ENCODE measurements around the gene RYR2. TPM values are rescaled to one million over a fixed set of nuclear protein-coding genes. Genes with fewer than 3 reads are reported as not detected.

Gene RYR2
- polyA plus RNA-seq, 1 of the 3 experiments (the other 2 are of a cell fraction) = under 0.01 TPM

GRCh38 chr1:237013608-237014007, 28.4 kb upstream of the RYR2 start:
- no peak overlapping the region for H3K4me2 ChIP-seq
- H3K27me3 ChIP-seq (ENCODE audit: insufficient read depth) = no peaks in the 10 kb centered on the region
- H2AFZ ChIP-seq (ENCODE audit: low read depth) = no peak overlapping the region
- no peaks in the 10 kb centered on the region; a peak in 1 of 4 replicates for H3K4me1 ChIP-seq (ENCODE audit: control insufficient read depth in 1 of 2, insufficient read depth in 2 of 2, low read depth in 1 of 2, low read length in 1 of 2)
- H3K27ac ChIP-seq (ENCODE audit: low read depth in 2 of 2, low read length in 1 of 2) = no peak overlapping the region
- H3F3A ChIP-seq (replicated peaks; ENCODE audit: insufficient read depth) = no peaks in the 10 kb centered on the region
- no peaks in the 10 kb centered on the region for H3K36me3 ChIP-seq (replicated peaks in 1 of 2; ENCODE audit: control insufficient read depth in 1 of 2, insufficient read depth in 2 of 2, low read length in 1 of 2)
- no peak overlapping the region for H3K4me3 ChIP-seq (ENCODE audit: low read depth in 2 of 2, low read length in 1 of 2)
- H4K20me1 ChIP-seq (ENCODE audit: insufficient read depth) = no peaks in the 10 kb centered on the region
- DNase-seq = no peak
- ChIA-PET CTCF (no interaction called here), POLR2A (no interaction called here)
- WGBS (ENCODE audit: low lambda C conversion rate) = 27% methylated on average over 5 of the region's 5 CpGs
- H3K79me2 ChIP-seq (ENCODE audit: insufficient read depth) = no peaks in the 10 kb centered on the region
- H3K9me2 ChIP-seq = no peaks in the 10 kb centered on the region
- H3K9me3 ChIP-seq = no peaks in the 10 kb centered on the region
- no peak overlapping the region for H3K9ac ChIP-seq
- no peak for TF ChIP-seq TCF12 (IDR thresholded peaks at IDR 0.05)

- TF ChIP-seq ELF1 (IDR thresholded peaks at IDR 0.05) (no peak), EZH2phosphoT487 (IDR thresholded peaks at IDR 0.05; ENCODE audit: borderline replicate concordance, low read depth) (no peak), RFX5 (IDR thresholded peaks at IDR 0.05; ENCODE audit: low read length) (no peak), GABPA (IDR thresholded peaks at IDR 0.05; ENCODE audit: low read depth) (no peak), IRF3 (IDR thresholded peaks at IDR 0.05; ENCODE audit: low read depth, low read length) (no peak), CTCF (IDR thresholded peaks at IDR 0.05) (no peak), POLR2AphosphoS5 (IDR thresholded peaks at IDR 0.05; ENCODE audit: low read depth, low read length) (no peak), TEAD4 (IDR thresholded peaks at IDR 0.05; ENCODE audit: borderline replicate concordance, insufficient read depth) (no peak), CHD2 (IDR thresholded peaks at IDR 0.05; ENCODE audit: low read length, partially characterized antibody) (no peak), EP300 (IDR thresholded peaks at IDR 0.05; ENCODE audit: borderline replicate concordance in 1 of 2, low read depth in 1 of 2, low read length in 1 of 2) (no peak), YY1 (IDR thresholded peaks at IDR 0.05; ENCODE audit: low read depth) (no peak), NFIC (IDR thresholded peaks at IDR 0.05; ENCODE audit: borderline replicate concordance) (no peak), SMC3 (IDR thresholded peaks at IDR 0.05; ENCODE audit: low read depth, low read length) (no peak)
- TF ChIP-seq, protein P1, sequence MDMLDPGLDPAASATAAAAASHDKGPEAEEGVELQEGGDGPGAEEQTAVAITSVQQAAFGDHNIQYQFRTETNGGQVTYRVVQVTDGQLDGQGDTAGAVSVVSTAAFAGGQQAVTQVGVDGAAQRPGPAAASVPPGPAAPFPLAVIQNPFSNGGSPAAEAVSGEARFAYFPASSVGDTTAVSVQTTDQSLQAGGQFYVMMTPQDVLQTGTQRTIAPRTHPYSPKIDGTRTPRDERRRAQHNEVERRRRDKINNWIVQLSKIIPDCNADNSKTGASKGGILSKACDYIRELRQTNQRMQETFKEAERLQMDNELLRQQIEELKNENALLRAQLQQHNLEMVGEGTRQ (IDR thresholded peaks at IDR 0.05; ENCODE audit: borderline replicate concordance, low read depth, low read length) = no peak
- TF ChIP-seq, protein P2, sequence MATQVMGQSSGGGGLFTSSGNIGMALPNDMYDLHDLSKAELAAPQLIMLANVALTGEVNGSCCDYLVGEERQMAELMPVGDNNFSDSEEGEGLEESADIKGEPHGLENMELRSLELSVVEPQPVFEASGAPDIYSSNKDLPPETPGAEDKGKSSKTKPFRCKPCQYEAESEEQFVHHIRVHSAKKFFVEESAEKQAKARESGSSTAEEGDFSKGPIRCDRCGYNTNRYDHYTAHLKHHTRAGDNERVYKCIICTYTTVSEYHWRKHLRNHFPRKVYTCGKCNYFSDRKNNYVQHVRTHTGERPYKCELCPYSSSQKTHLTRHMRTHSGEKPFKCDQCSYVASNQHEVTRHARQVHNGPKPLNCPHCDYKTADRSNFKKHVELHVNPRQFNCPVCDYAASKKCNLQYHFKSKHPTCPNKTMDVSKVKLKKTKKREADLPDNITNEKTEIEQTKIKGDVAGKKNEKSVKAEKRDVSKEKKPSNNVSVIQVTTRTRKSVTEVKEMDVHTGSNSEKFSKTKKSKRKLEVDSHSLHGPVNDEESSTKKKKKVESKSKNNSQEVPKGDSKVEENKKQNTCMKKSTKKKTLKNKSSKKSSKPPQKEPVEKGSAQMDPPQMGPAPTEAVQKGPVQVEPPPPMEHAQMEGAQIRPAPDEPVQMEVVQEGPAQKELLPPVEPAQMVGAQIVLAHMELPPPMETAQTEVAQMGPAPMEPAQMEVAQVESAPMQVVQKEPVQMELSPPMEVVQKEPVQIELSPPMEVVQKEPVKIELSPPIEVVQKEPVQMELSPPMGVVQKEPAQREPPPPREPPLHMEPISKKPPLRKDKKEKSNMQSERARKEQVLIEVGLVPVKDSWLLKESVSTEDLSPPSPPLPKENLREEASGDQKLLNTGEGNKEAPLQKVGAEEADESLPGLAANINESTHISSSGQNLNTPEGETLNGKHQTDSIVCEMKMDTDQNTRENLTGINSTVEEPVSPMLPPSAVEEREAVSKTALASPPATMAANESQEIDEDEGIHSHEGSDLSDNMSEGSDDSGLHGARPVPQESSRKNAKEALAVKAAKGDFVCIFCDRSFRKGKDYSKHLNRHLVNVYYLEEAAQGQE (IDR thresholded peaks at IDR 0.05; ENCODE audit: low read depth, low read length) = no peak
- Histone ChIP-seq H3K9me3 (no peaks in the 10 kb centered on the region), H3K9ac (no peak overlapping the region), H3K4me2 (no peak overlapping the region), H2AFZ (ENCODE audit: low read depth) (no peak overlapping the region), H4K20me1 (ENCODE audit: insufficient read depth) (no peaks in the 10 kb centered on the region), H3K36me3 (replicated peaks in 1 of 2; ENCODE audit: control insufficient read depth in 1 of 2, insufficient read depth in 2 of 2, low read length in 1 of 2) (no peaks in the 10 kb centered on the region), H3K9me2 (no peaks in the 10 kb centered on the region), H3K4me3 (ENCODE audit: low read depth in 2 of 2, low read length in 1 of 2) (no peak overlapping the region), H3K4me1 (ENCODE audit: control insufficient read depth in 1 of 2, insufficient read depth in 2 of 2, low read depth in 1 of 2, low read length in 1 of 2) (no peaks in the 10 kb centered on the region; a peak in 1 of 4 replicates), H3F3A (replicated peaks; ENCODE audit: insufficient read depth) (no peaks in the 10 kb centered on the region), H3K27me3 (ENCODE audit: insufficient read depth) (no peaks in the 10 kb centered on the region), H3K27ac (ENCODE audit: low read depth in 2 of 2, low read length in 1 of 2) (no peak overlapping the region), H3K79me2 (ENCODE audit: insufficient read depth) (no peaks in the 10 kb centered on the region)
- ChIA-PET POLR2A (no interaction called here), CTCF (interaction anchor here (1.4 kb wide), 1 partner anchor 11 kb away, joined by 3 read pairs; no protein-coding TSS in a partner anchor)
- DNase-seq = no peak
- 64% methylated on average over 1 of the region's 1 CpG for whole genome bisulfite sequencing (ENCODE audit: low lambda C conversion rate)
Measured at GRCh38 chr1:237016626-237017025, 25.4 kb upstream of the RYR2 start.

All from SK-N-SH (cell line).